ENCODE measurements around the gene EFNA2.

The EFNA2 gene

GRCh38 chr19:1288833-1289685 lies 3.4 kb downstream of the EFNA2 start:
- H3K4me1 ChIP-seq: peaks cover 72% of the 10 kb centered on the region
- H3K9ac ChIP-seq: no peak overlapping the region
- H3K9me3 ChIP-seq: no peaks in the 10 kb centered on the region
- H3K4me3 ChIP-seq: no peak overlapping the region
- no peaks in the 10 kb centered on the region for H3K36me3 ChIP-seq
- H3K27ac ChIP-seq: no peak overlapping the region
- no peak for TF ChIP-seq Cebpa-rat (IDR thresholded peaks at IDR 0.05)
- H4K20me1 ChIP-seq: peaks cover 91% of the 10 kb centered on the region
- H3K27me3 ChIP-seq: peaks cover 94% of the 10 kb centered on the region
- H3K4me2 ChIP-seq: no peak overlapping the region

GRCh38 chr19:1289686-1290025 lies 4.0 kb downstream of the EFNA2 start:
- Histone ChIP-seq H3K27ac (no peak overlapping the region), H3K9ac (no peak overlapping the region), H3K36me3 (no peaks in the 10 kb centered on the region), H3K9me3 (no peaks in the 10 kb centered on the region), H3K4me3 (no peak overlapping the region), H3K27me3 (peaks cover 91% of the 10 kb centered on the region), H3K4me2 (no peak overlapping the region), H3K4me1 (peaks cover 78% of the 10 kb centered on the region), H4K20me1 (peaks cover 91% of the 10 kb centered on the region)
- no peak for TF ChIP-seq Cebpa-rat (IDR thresholded peaks at IDR 0.05)

- peaks cover 80% of the 10 kb centered on the region for H3K4me1 ChIP-seq
- peaks cover 91% of the 10 kb centered on the region for H4K20me1 ChIP-seq
- no peak overlapping the region for H3K4me3 ChIP-seq
- no peak overlapping the region for H3K9ac ChIP-seq
- H3K36me3 ChIP-seq: no peaks in the 10 kb centered on the region
- H3K9me3 ChIP-seq: no peaks in the 10 kb centered on the region
- TF ChIP-seq Cebpa-rat (IDR thresholded peaks at IDR 0.05): no peak
- peak overlapping the region; percentile 92; the same call in 1 of the 2 replicates for H3K4me2 ChIP-seq
- H3K27ac ChIP-seq: no peak overlapping the region
- H3K27me3 ChIP-seq: peaks cover 89% of the 10 kb centered on the region
Observed at GRCh38 chr19:1290196-1290702, 4.6 kb downstream of the EFNA2 start.

- no peak for TF ChIP-seq Cebpa-rat (IDR thresholded peaks at IDR 0.05)
- peaks cover 83% of the 10 kb centered on the region for H3K4me1 ChIP-seq
- peaks cover 82% of the 10 kb centered on the region for H3K27me3 ChIP-seq
- no peak overlapping the region for H3K9ac ChIP-seq
- H3K9me3 ChIP-seq: no peaks in the 10 kb centered on the region
- H3K27ac ChIP-seq: no peak overlapping the region
- H4K20me1 ChIP-seq: peaks cover 93% of the 10 kb centered on the region
- H3K36me3 ChIP-seq: no peaks in the 10 kb centered on the region
- H3K4me2 ChIP-seq: peak overlapping the region; percentile 92
- no peak overlapping the region for H3K4me3 ChIP-seq
Observed at GRCh38 chr19:1290703-1291651, 5.3 kb downstream of the EFNA2 start.

GRCh38 chr19:1291761-1292418 lies 6.2 kb downstream of the EFNA2 start:
- no peak overlapping the region for H3K4me3 ChIP-seq
- peaks cover 91% of the 10 kb centered on the region for H4K20me1 ChIP-seq
- peak overlapping the region; percentile 92 for H3K4me2 ChIP-seq
- H3K9ac ChIP-seq: no peak overlapping the region
- H3K9me3 ChIP-seq: no peaks in the 10 kb centered on the region
- TF ChIP-seq Cebpa-rat (IDR thresholded peaks at IDR 0.05): no peak
- H3K27me3 ChIP-seq: peaks cover 73% of the 10 kb centered on the region
- H3K4me1 ChIP-seq: peaks cover 85% of the 10 kb centered on the region
- no peak overlapping the region for H3K27ac ChIP-seq
- no peaks in the 10 kb centered on the region for H3K36me3 ChIP-seq

GRCh38 chr19:1292419-1293151 lies 6.9 kb downstream of the EFNA2 start:
- H3K4me2 ChIP-seq: peak overlapping the region; percentile 92

GRCh38 chr19:1293782-1294604 lies 8.3 kb downstream of the EFNA2 start:
- Histone ChIP-seq H3K4me1 (peaks cover 67% of the 10 kb centered on the region), H4K20me1 (peaks cover 70% of the 10 kb centered on the region), H3K9me3 (no peaks in the 10 kb centered on the region), H3K9ac (peak overlapping the region; percentile 48; the same call in 1 of the 2 replicates), H3K27me3 (peaks cover 52% of the 10 kb centered on the region), H3K27ac (no peak overlapping the region), H3K4me2 (peak overlapping the region; percentile 92), H3K36me3 (0 out of 2 replicates have a peak, but pooled peaks cover 4% of the 10 kb centered on the region), H3K4me3 (peak overlapping the region; percentile 26)
- TF ChIP-seq Cebpa-rat (IDR thresholded peaks at IDR 0.05): no peak

More at GRCh38 chr19:1292419-1293151, 6.9 kb downstream of the EFNA2 start:
- no peak overlapping the region for H3K4me3 ChIP-seq
- TF ChIP-seq Cebpa-rat (IDR thresholded peaks at IDR 0.05): no peak
- H3K9me3 ChIP-seq: no peaks in the 10 kb centered on the region
- no peaks in the 10 kb centered on the region for H3K36me3 ChIP-seq
- no peak overlapping the region for H3K27ac ChIP-seq
- peaks cover 84% of the 10 kb centered on the region for H4K20me1 ChIP-seq
- peaks cover 66% of the 10 kb centered on the region for H3K27me3 ChIP-seq
- H3K9ac ChIP-seq: no peak overlapping the region
- peaks cover 78% of the 10 kb centered on the region for H3K4me1 ChIP-seq

GRCh38 chr19:1294688-1295087 lies 9.0 kb downstream of the EFNA2 start:
- Histone ChIP-seq H3K4me3 (no peak overlapping the region), H3K9ac (no peak overlapping the region), H4K20me1 (peaks cover 63% of the 10 kb centered on the region), H3K27ac (no peak overlapping the region), H3K27me3 (peaks cover 46% of the 10 kb centered on the region), H3K9me3 (no peaks in the 10 kb centered on the region), H3K4me1 (peaks cover 67% of the 10 kb centered on the region), H3K4me2 (peak overlapping the region; percentile 92), H3K36me3 (peaks cover 4% of the 10 kb centered on the region; the same call in 1 of the 2 replicates)
- TF ChIP-seq Cebpa-rat (IDR thresholded peaks at IDR 0.05): no peak

All from BLaER1 (cell line).